ENCODE results near the gene PKNOX2.

DNA sequence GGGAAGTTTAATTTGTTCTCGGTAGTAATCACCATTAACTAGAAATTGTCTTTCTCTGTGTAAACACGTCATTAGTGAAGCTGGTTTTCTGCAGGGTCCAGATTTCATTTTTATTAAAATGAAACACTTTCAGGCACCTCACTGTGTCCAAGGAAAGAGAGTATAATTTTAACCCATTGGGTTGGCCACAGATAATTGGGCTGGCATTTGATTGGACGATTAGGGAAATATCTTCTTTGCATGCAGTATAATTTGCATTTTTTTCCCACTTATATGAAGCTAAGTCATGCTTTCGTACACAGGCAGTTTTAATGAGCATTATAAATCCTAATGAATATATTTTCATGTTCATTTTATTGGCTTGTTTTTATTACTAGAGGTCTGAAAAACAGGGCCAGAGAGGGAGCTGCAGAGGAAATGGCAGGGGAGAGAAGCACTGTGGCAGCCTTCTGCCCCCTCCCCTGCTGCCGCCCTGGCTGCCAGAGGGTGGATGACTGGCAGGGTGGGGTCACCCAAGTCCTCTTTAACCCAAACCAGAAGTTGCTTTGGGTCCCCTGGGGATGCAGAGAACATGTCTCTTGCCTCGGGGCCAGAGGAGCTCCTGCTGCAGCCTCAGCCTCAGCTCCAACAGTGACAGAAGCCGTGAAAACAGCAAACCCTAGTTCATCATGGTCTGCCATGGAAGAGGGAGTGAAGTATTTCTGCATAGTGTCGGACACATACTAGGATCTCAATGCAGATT is 93.9 kb downstream of the PKNOX2 start:
- TF ChIP-seq CTCF (IDR thresholded peaks at IDR 0.05; ENCODE audit: insufficient read depth, low read length) = no peak
- no peak for TF ChIP-seq POLR2AphosphoS5 (IDR thresholded peaks at IDR 0.05; ENCODE audit: low read depth)
- no peak for TF ChIP-seq GABPA (IDR thresholded peaks at IDR 0.05; ENCODE audit: low read depth)
